HEK293 (cell line): Measurements from ENCODE around the gene PTGDR2.

Experiments
- CTCF ChIA-PET: fragments of 350-600 bp; formaldehyde crosslinking; extraction: SDS; loops from one replicate; lab custom pipeline; 2021; ENCODE audit warnings: antibody characterized with exemption; lab: Yijun Ruan, JAX
- POLR2A ChIA-PET: fragments of 300-600 bp; formaldehyde crosslinking; extraction: SDS; loops from one replicate; lab custom pipeline; 2020; ENCODE audit warnings: antibody characterized with exemption, inconsistent platforms; lab: Yijun Ruan, JAX
- H3K27ac ChIP-seq: fragments of 200-500 bp; sonication (Bioruptor generic); 2 replicates; pipeline ENCODE4 v1.5.1; 2014; ENCODE audit warnings: low read depth, low read length, control low read depth, inconsistent platforms; ENCODE audit errors: extremely low read depth
- H3K36me3 ChIP-seq, 2 experiments: fragments of 200-500 bp in 1 of 2; sonication (Bioruptor generic) in 1 of 2; 1 replicate in 1 of 2; 2 replicates in 1 of 2; pipeline ENCODE4 v1.5.1; 2014 to 2017; ENCODE audit warnings: inconsistent platforms in 2 of 2, low read length in 2 of 2; ENCODE audit not compliant: control insufficient read depth in 2 of 2, insufficient read depth in 1 of 2
- H3K4me1 ChIP-seq: fragments of 200-500 bp; sonication (Bioruptor generic); 2 replicates; pipeline ENCODE4 v1.5.1; 2014; ENCODE audit warnings: mild to moderate bottlenecking, low read length, inconsistent platforms; ENCODE audit not compliant: control insufficient read depth, insufficient read depth
- H3K4me3 ChIP-seq: 2 replicates; pipeline ENCODE4 v1.5.1; 2011; ENCODE audit warnings: low read depth, mild to moderate bottlenecking, control low read depth, low read length, moderate library complexity
- H3K9me3 ChIP-seq: fragments of 200-500 bp; sonication (Bioruptor generic); 2 replicates; pipeline ENCODE4 v1.5.1; 2014; ENCODE audit warnings: low read depth, low read length, inconsistent platforms; ENCODE audit not compliant: control insufficient read depth, insufficient read depth
- GFI1B ChIP-seq: fragments of 450-650 bp; formaldehyde crosslinking; IDR thresholded peaks from 2 replicates; pipeline ENCODE4 v1.5.1; 2016; ENCODE audit warnings: missing biosample characterization, missing genetic modification characterization
- ZFP41 ChIP-seq: fragments of 450-650 bp; formaldehyde crosslinking; IDR thresholded peaks from 2 replicates; pipeline ENCODE4 v1.5.1; 2016; ENCODE audit warnings: missing biosample characterization, missing genetic modification characterization, borderline replicate concordance
- ZNF132 ChIP-seq: fragments of 450-650 bp; formaldehyde crosslinking; IDR thresholded peaks from 2 replicates; pipeline ENCODE4 v1.5.1; 2017; ENCODE audit warnings: missing biosample characterization, missing genetic modification characterization, borderline replicate concordance
- ZNF140 ChIP-seq: fragments of 450-650 bp; formaldehyde crosslinking; IDR thresholded peaks from 2 replicates; pipeline ENCODE4 v1.5.1; 2016; ENCODE audit warnings: missing biosample characterization, missing genetic modification characterization
- ZNF202 ChIP-seq: fragments of 450-650 bp; formaldehyde crosslinking; IDR thresholded peaks from 2 replicates; pipeline ENCODE4 v1.5.1; 2016; ENCODE audit warnings: missing biosample characterization, missing genetic modification characterization, borderline replicate concordance
- ZNF621 ChIP-seq: fragments of 450-650 bp; formaldehyde crosslinking; IDR thresholded peaks from 2 replicates; pipeline ENCODE4 v1.5.1; 2017; ENCODE audit warnings: missing biosample characterization, missing genetic modification characterization
- ZNF629 ChIP-seq: fragments of 450-650 bp; formaldehyde crosslinking; IDR thresholded peaks from 2 replicates; pipeline ENCODE4 v1.5.1; 2017; ENCODE audit warnings: missing biosample characterization, missing genetic modification characterization
- TF ChIP-seq, protein P1 (sequence below): fragments of 450-650 bp; formaldehyde crosslinking; optimal IDR thresholded peaks from 2 replicates; pipeline ENCODE3; 2016; ENCODE audit warnings: missing biosample characterization, mild to moderate bottlenecking, missing genetic modification characterization
- TF ChIP-seq, protein P2 (sequence below): fragments of 450-650 bp; formaldehyde crosslinking; IDR thresholded peaks from 2 replicates; pipeline ENCODE4 v1.5.1; 2017; ENCODE audit warnings: missing biosample characterization, missing genetic modification characterization
- TF ChIP-seq, protein P3 (sequence below): fragments of 450-650 bp; formaldehyde crosslinking; IDR thresholded peaks from 2 replicates; pipeline ENCODE4 v1.5.1; 2016; ENCODE audit warnings: missing biosample characterization, missing genetic modification characterization
- TF ChIP-seq, protein P4 (sequence below): fragments of 450-650 bp; formaldehyde crosslinking; IDR thresholded peaks from 2 replicates; pipeline ENCODE4 v1.5.1; 2017; ENCODE audit warnings: missing biosample characterization, missing genetic modification characterization

The PTGDR2 gene

GRCh38 chr11:60855726-60856633 is at the start of gene PTGDR2:
Gene PTGDR2 (minus strand): TSS chr11:60855950. CDS start chr11:60853722, 2,228 bp downstream.
- H3K4me3 ChIP-seq: no peak within 1 kb of the TSS
- H3K9me3 ChIP-seq: no peaks in the 10 kb centered on the region
- H3K27ac ChIP-seq: no peak within 1 kb of the TSS
- POLR2A ChIA-PET: interaction anchor here (1.8 kb wide), 1 partner anchor 15 kb away, joined by 4 read pairs; no protein-coding TSS in a partner anchor
- H3K4me1 ChIP-seq: no peaks in the 10 kb centered on the region
- TF ChIP-seq ZNF202 (no peak), GFI1B (tag by site-specific recombination) (no peak), ZNF629 (tag by site-specific recombination) (no peak)
- TF ChIP-seq, protein P1, sequence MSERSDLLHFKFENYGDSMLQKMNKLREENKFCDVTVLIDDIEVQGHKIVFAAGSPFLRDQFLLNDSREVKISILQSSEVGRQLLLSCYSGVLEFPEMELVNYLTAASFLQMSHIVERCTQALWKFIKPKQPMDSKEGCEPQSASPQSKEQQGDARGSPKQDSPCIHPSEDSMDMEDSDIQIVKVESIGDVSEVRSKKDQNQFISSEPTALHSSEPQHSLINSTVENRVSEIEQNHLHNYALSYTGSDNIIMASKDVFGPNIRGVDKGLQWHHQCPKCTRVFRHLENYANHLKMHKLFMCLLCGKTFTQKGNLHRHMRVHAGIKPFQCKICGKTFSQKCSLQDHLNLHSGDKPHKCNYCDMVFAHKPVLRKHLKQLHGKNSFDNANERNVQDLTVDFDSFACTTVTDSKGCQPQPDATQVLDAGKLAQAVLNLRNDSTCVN (tag by site-specific recombination): no peak
- TF ChIP-seq, protein P2, sequence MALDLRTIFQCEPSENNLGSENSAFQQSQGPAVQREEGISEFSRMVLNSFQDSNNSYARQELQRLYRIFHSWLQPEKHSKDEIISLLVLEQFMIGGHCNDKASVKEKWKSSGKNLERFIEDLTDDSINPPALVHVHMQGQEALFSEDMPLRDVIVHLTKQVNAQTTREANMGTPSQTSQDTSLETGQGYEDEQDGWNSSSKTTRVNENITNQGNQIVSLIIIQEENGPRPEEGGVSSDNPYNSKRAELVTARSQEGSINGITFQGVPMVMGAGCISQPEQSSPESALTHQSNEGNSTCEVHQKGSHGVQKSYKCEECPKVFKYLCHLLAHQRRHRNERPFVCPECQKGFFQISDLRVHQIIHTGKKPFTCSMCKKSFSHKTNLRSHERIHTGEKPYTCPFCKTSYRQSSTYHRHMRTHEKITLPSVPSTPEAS: no peak
- TF ChIP-seq, all 188 proteins: peak for 0
- peaks cover 0 to 11% of the 10 kb centered on the region in 2 experiments; a peak in 1 of 3 replicates for H3K36me3 ChIP-seq
- CTCF ChIA-PET: interaction anchor here (1.4 to 2.4 kb wide), 2 partner anchors 25 to 32 kb away, joined by 4 to 7 read pairs; no protein-coding TSS in a partner anchor

GRCh38 chr11:60905047-60905446 is 49.3 kb upstream of the PTGDR2 start:
- CTCF ChIA-PET: interaction anchor here (0.6 to 2.9 kb wide), 5 partner anchors 13 to 1203 kb away, joined by 3 to 19 read pairs (median 3); no protein-coding TSS in a partner anchor
- POLR2A ChIA-PET: interaction anchor here (0.8 to 2.8 kb wide), 5 partner anchors 10 to 22 kb away, joined by 3 to 36 read pairs (median 5); partner anchors contain the start of gene TMEM109
- Histone ChIP-seq H3K27ac (no peak overlapping the region), H3K9me3 (no peaks in the 10 kb centered on the region), H3K4me3 (peak overlapping the region; percentile 88)
- TF ChIP-seq, protein P3, sequence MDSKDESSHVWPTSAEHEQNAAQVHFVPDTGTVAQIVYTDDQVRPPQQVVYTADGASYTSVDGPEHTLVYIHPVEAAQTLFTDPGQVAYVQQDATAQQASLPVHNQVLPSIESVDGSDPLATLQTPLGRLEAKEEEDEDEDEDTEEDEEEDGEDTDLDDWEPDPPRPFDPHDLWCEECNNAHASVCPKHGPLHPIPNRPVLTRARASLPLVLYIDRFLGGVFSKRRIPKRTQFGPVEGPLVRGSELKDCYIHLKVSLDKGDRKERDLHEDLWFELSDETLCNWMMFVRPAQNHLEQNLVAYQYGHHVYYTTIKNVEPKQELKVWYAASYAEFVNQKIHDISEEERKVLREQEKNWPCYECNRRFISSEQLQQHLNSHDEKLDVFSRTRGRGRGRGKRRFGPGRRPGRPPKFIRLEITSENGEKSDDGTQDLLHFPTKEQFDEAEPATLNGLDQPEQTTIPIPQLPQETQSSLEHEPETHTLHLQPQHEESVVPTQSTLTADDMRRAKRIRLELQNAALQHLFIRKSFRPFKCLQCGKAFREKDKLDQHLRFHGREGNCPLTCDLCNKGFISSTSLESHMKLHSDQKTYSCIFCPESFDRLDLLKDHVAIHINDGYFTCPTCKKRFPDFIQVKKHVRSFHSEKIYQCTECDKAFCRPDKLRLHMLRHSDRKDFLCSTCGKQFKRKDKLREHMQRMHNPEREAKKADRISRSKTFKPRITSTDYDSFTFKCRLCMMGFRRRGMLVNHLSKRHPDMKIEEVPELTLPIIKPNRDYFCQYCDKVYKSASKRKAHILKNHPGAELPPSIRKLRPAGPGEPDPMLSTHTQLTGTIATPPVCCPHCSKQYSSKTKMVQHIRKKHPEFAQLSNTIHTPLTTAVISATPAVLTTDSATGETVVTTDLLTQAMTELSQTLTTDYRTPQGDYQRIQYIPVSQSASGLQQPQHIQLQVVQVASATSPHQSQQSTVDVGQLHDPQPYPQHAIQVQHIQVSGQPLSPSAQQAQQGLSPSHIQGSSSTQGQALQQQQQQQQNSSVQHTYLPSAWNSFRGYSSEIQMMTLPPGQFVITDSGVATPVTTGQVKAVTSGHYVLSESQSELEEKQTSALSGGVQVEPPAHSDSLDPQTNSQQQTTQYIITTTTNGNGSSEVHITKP (tag by site-specific recombination): peak; percentile 33; the same call in 1 of the 2 replicates
- TF ChIP-seq ZFP41 (tag by site-specific recombination) (no peak), ZNF132 (no peak), ZNF140 (tag by site-specific recombination) (no peak), ZNF621 (tag by site-specific recombination) (no peak)
- TF ChIP-seq, protein P4, sequence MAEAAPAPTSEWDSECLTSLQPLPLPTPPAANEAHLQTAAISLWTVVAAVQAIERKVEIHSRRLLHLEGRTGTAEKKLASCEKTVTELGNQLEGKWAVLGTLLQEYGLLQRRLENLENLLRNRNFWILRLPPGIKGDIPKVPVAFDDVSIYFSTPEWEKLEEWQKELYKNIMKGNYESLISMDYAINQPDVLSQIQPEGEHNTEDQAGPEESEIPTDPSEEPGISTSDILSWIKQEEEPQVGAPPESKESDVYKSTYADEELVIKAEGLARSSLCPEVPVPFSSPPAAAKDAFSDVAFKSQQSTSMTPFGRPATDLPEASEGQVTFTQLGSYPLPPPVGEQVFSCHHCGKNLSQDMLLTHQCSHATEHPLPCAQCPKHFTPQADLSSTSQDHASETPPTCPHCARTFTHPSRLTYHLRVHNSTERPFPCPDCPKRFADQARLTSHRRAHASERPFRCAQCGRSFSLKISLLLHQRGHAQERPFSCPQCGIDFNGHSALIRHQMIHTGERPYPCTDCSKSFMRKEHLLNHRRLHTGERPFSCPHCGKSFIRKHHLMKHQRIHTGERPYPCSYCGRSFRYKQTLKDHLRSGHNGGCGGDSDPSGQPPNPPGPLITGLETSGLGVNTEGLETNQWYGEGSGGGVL (tag by site-specific recombination): no peak
- TF ChIP-seq, all 188 proteins: peak for 1
- no peaks in the 10 kb centered on the region; the same call in 1 of the 2 replicates for H3K4me1 ChIP-seq
- peaks cover 0 to 48% of the 10 kb centered on the region in 2 experiments; a peak in 2 of 3 replicates for H3K36me3 ChIP-seq
